KMS-11 (cell line): ENCODE results near the gene GALP.
"Not testable (repeated sequence)": the region's sequence is repeated elsewhere in the genome, so short reads cannot be mapped to it uniquely, and the experiment has no call there.

Source experiments
- H2AFZ ChIP-seq: fragments of 200-600 bp; sonication (generic); 2 replicates; pipeline ENCODE4 v1.6.1; 2016; ENCODE audit warnings: antibody characterized with exemption, mixed run types, low read depth
- H3K27ac ChIP-seq: fragments of 200-600 bp; sonication (generic); 2 replicates; pipeline ENCODE4 v1.6.1; 2016; ENCODE audit warnings: mild to moderate bottlenecking, mixed run types
- H3K27me3 ChIP-seq: fragments of 200-600 bp; sonication (generic); 2 replicates; pipeline ENCODE4 v1.6.1; 2017; ENCODE audit warnings: mild to moderate bottlenecking, low read depth, mixed run types, moderate library complexity; ENCODE audit not compliant: insufficient read depth
- H3K36me3 ChIP-seq: fragments of 200-600 bp; sonication (generic); 2 replicates; pipeline ENCODE4 v1.6.1; 2017; ENCODE audit warnings: mild to moderate bottlenecking, mixed run types; ENCODE audit not compliant: insufficient read depth
- H3K4me1 ChIP-seq: fragments of 200-600 bp; sonication (generic); 2 replicates; pipeline ENCODE4 v1.6.1; 2016; ENCODE audit warnings: mild to moderate bottlenecking, low read depth, mixed run types; ENCODE audit not compliant: poor library complexity, severe bottlenecking
- H3K4me2 ChIP-seq: fragments of 200-600 bp; sonication (generic); 2 replicates; pipeline ENCODE4 v1.7.0; 2016; ENCODE audit warnings: mild to moderate bottlenecking, mixed run types
- H3K4me3 ChIP-seq: fragments of 200-600 bp; sonication (generic); IDR thresholded peaks from 2 replicates; pipeline ENCODE4 v1.6.1; 2017; ENCODE audit warnings: low read depth, low read length, mixed read lengths; ENCODE audit not compliant: insufficient read depth
- H3K79me2 ChIP-seq: fragments of 200-600 bp; sonication (generic); 2 replicates; pipeline ENCODE4 v1.6.1; 2016; ENCODE audit warnings: low read depth, mixed run types; ENCODE audit not compliant: insufficient read depth
- H3K9ac ChIP-seq: fragments of 200-600 bp; sonication (generic); 2 replicates; pipeline ENCODE4 v1.6.1; 2016; ENCODE audit warnings: mild to moderate bottlenecking, mixed run types
- H4K20me1 ChIP-seq: fragments of 200-600 bp; sonication (generic); 2 replicates; pipeline ENCODE4 v1.6.1; 2016; ENCODE audit warnings: mild to moderate bottlenecking, mixed run types; ENCODE audit not compliant: insufficient read depth
- CTCF ChIP-seq: fragments of 200-600 bp; sonication (generic); conservative IDR thresholded peaks from 2 replicates; pipeline ENCODE4 v1.6.1; 2017; ENCODE audit warnings: low read depth, mild to moderate bottlenecking, antibody characterized with exemption, low read length, moderate library complexity, mixed read lengths

GALP gene

GRCh38 chr19:56145698-56146097 lies 30.1 kb upstream of the GALP start:
- Histone ChIP-seq H3K79me2 (peaks cover 8% of the 10 kb centered on the region; the same call in 1 of the 2 replicates), H3K4me2 (no peak overlapping the region), H3K9ac (no peak overlapping the region), H3K4me1 (no peaks in the 10 kb centered on the region), H3K36me3 (no peaks in the 10 kb centered on the region), H3K27ac (no peak overlapping the region), H3K4me3 (no peak overlapping the region), H4K20me1 (no peaks in the 10 kb centered on the region), H3K27me3 (no peaks in the 10 kb centered on the region), H2AFZ (no peak overlapping the region)
- no peak for TF ChIP-seq CTCF

GRCh38 chr19:56146904-56147303 lies 28.9 kb upstream of the GALP start:
- no peak for TF ChIP-seq CTCF
- H3K79me2 ChIP-seq: peaks cover 5% of the 10 kb centered on the region; the same call in 1 of the 2 replicates
- no peak overlapping the region for H3K4me3 ChIP-seq
- no peak overlapping the region for H3K4me2 ChIP-seq
- H3K27ac ChIP-seq: no peak overlapping the region
- H3K27me3 ChIP-seq: no peaks in the 10 kb centered on the region
- H3K36me3 ChIP-seq: no peaks in the 10 kb centered on the region
- no peak overlapping the region for H3K9ac ChIP-seq
- H3K4me1 ChIP-seq: no peaks in the 10 kb centered on the region
- H2AFZ ChIP-seq: no peak overlapping the region
- H4K20me1 ChIP-seq: no peaks in the 10 kb centered on the region

GRCh38 chr19:56147307-56147706 lies 28.5 kb upstream of the GALP start:
- Histone ChIP-seq H3K9ac (no peak overlapping the region), H3K79me2 (0 out of 2 replicates have a peak, but pooled peaks cover 2% of the 10 kb centered on the region), H3K4me2 (no peak overlapping the region), H3K27me3 (no peaks in the 10 kb centered on the region), H2AFZ (no peak overlapping the region), H3K27ac (no peak overlapping the region), H3K4me3 (no peak overlapping the region), H3K36me3 (no peaks in the 10 kb centered on the region), H3K4me1 (no peaks in the 10 kb centered on the region), H4K20me1 (no peaks in the 10 kb centered on the region)
- TF ChIP-seq CTCF: no peak

- H4K20me1 ChIP-seq: no peaks in the 10 kb centered on the region
- H3K4me3 ChIP-seq: no peak overlapping the region
- no peaks in the 10 kb centered on the region for H3K27me3 ChIP-seq
- H3K4me2 ChIP-seq: no peak overlapping the region
- TF ChIP-seq CTCF: no peak
- no peaks in the 10 kb centered on the region for H3K36me3 ChIP-seq
- no peak overlapping the region for H3K9ac ChIP-seq
- H3K27ac ChIP-seq: no peak overlapping the region
- H3K79me2 ChIP-seq: no peaks in the 10 kb centered on the region
- H3K4me1 ChIP-seq: no peaks in the 10 kb centered on the region
- H2AFZ ChIP-seq: no peak overlapping the region
These were observed 27.7 kb upstream of the GALP start for GRCh38 chr19:56148096-56148495.

- H3K4me2 ChIP-seq, H3K4me1 ChIP-seq, H3K27me3 ChIP-seq, H2AFZ ChIP-seq, H3K9ac ChIP-seq, H3K36me3 ChIP-seq, H4K20me1 ChIP-seq, H3K4me3 ChIP-seq, H3K27ac ChIP-seq, H3K79me2 ChIP-seq: not testable (repeated sequence)
These were observed 26.7 kb upstream of the GALP start for GRCh38 chr19:56148955-56149655.
